HUDEP-2 (cell line): ENCODE results near the gene CCDC110.

Experiments used
- DNase-seq, 76 experiments: peaks; one replicate each; lab custom pipeline; 2025; ENCODE audit not compliant: unreplicated experiment in 76 of 76; lab: John Stamatoyannopoulos, UW

CCDC110 gene

GRCh38 chr4:185473247-185473646 is 1.7 kb upstream of the CCDC110 start:
- no peak for DNase-seq

- DNase-seq: no peak
Measured at GRCh38 chr4:185472103-185472542, 590 bp upstream of the CCDC110 start.

GRCh38 chr4:185470501-185471195 is 885 bp downstream of the CCDC110 start:
- peak in 17 of 76 experiments; percentile 0 to 40 (median 20) for DNase-seq

DNA sequence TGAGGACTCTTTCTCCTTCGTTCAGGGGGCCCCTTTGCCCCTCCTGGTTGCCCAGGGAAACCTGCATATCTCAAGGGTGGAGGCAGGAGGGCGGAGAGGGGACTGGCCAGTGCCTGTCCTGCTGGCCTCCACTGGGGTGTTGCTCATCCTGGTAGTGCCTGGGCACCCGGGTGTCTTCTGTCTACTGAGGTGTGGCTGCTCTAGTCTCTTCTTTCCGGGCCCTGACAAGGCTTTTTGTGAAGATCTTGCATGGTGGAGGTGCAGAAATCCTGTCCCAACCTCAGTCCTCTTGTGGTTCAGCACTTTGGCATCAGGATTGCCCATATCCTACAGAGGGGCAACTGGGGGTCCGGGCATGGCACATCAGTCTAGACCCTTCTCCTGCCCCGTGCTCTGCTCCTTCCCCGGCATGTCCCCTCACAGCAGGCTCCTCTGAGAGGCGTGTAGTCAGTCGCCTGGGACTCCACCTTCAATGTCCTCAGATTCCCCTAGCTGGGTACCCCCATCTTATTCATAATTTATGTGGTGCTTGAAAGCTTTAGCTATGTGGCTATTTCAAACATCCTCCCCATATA is 1.9 kb downstream of the CCDC110 start:
- no peak for DNase-seq

- DNase-seq: no peak
Measured at GRCh38 chr4:185468999-185469398, 2.5 kb downstream of the CCDC110 start.

DNA sequence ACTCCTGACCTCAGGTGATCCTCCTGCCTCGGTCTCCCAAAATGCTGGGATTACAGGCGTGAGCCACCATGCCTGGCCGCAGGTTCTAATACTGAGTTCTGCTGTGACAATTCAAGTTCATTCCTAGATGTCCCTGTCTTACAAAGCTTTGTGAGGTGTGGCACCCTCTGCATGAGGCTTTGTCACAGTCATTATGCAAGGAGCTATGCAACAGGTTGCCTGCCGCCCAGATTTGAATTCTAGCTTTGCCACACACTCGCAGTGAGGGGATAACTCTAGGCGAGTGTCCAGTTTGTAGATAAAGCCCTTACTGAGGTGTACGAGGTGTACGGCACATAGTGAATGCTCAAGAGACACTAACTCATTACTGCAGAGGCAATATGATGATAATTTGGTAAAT is 3.5 kb downstream of the CCDC110 start:
- no peak for DNase-seq

- no peak for DNase-seq
Measured at GRCh38 chr4:185467101-185467500, 4.4 kb downstream of the CCDC110 start.

DNA sequence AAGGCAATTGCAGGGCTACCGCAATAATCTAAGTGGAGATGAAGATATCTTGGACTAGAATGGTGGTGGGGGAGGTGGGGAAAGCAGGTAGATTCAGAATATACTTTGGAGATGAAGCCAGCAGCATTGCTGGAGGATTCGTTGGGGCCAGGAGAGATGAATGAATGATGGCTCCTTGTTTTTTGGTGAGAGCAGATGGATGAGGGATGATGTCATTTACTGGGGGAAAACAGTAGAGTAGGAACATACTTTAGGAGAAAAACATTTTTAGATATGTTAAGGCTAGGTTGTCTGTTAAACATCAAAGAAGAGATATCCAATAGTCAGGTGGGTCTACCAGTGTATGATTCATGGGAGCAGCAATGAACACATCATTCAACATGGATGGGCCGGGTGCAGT is 5.8 kb downstream of the CCDC110 start:
- DNase-seq: no peak

DNA sequence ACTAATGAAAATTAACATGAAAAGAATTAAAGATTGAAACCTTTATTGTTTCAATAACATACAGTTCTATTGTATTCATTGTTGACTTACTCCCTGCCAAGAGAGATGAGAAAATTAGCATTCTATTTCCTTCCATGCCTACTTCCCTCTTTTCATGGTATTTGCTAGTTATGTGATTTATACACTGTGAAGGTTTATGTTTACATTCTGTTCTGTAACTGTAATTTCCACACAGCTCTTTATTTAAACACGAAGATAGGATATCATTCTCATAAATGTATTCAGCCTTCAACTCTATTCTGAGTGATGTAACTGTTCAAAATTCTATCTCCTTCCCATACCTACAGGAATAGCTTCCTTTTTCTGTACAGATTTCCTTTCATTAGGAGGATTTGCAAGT is 6.6 kb downstream of the CCDC110 start:
- no peak for DNase-seq

DNA sequence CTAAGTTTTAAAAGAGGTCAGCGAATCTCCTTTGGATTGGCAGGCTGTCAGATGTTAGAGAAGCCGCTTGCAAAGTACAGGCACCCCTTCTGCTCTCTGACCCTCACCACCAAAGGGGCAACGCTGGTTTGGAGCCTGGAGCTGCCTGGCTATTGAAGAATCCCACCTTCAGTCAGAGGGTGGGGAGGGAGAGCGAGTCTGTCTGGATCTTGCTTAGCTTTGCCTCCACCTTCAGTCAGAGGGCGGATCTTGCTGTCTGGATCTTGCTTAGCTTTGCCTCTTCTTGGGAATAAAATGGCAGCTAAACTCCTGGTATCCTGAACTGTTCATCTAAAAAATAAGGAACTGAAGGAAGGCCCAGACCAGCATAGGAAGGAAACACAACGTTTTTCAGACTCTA is 7.3 kb downstream of the CCDC110 start:
- no peak for DNase-seq

- no peak for DNase-seq
Measured at GRCh38 chr4:185463541-185463940, 8.0 kb downstream of the CCDC110 start.

GRCh38 chr4:185461565-185461964 is 10.0 kb downstream of the CCDC110 start:
- no peak for DNase-seq

DNA sequence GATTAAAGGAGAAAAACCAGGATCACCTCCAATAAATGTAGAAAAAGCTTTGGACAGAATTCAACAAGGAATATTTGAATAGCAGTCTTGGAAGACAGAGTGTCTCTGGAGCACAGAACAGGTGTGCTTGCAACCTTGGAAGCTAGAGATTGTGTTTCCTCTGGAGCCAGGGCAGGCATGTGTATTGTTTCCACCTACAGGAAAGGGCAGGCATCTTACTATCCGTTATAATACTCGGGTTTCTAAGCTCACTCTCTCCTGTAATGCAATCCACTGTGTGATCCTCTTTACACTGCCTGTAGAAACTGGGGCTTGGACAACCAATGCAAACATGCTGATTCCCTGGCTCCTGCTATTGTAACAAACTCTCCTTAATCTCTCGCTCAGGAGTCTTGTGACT is 14.4 kb downstream of the CCDC110 start:
- DNase-seq: no peak

- DNase-seq: no peak
Measured at GRCh38 chr4:185456131-185456530, 15.4 kb downstream of the CCDC110 start.

DNA sequence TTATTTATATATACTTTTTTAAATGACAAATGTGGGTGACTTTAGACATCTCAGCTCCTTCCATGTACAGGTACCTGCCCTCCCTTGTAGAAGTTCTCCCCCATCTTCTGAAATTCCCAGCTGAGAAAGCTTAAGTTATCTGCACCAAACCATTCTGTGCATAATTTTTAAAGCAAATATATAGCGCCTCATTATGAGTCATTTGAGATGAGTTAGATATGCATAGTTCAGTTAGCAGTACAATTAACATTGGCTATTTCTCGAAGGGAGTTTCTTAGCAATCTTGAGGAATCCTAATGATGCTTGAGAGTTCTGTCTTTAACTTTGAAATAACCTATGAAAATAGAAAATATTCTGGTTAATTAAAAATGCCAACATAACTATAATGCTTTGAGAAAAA is 26.3 kb downstream of the CCDC110 start:
- DNase-seq: no peak

DNA sequence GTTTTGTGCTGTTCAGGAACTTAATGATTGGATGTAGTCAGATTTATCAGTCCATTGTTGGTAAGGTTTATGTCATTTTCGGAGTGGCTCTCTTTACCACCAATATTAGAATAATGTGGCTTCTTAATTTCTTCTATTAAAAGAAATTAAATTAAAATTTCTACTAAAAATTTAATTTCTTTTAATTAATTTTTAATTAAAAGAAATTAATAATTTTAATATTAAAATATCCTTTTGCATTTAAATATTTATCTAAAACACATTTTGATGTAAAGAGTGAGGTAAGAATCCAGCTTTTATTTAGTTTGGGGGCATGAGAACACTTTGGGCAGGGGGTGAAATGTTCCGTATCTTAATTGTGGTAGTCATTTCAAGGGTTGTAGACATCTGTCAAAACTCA is 30.1 kb downstream of the CCDC110 start:
- no peak for DNase-seq

- no peak for DNase-seq
Measured at GRCh38 chr4:185437809-185438208, 33.7 kb downstream of the CCDC110 start.

GRCh38 chr4:185435466-185435865 is 36.1 kb downstream of the CCDC110 start:
- no peak for DNase-seq

DNA sequence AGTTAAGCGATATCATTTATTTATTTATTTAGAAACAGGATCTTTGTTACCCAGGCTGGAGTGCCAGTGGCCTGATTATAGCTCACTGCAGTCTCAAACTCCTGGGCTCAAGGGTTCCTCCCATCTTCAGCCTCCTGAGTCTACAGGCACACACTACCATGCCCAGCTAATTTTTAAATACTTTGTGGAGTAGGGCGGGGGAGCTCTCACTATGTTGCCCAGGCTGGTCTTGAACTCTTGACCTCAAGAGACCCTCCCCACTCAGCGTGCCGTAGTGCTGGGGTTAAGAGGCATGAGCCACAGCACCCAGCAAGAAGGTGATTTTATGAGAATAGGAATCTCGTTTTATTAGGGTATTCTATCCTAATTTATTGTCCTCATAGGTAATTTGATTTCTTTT is 41.9 kb downstream of the CCDC110 start:
- no peak for DNase-seq

- DNase-seq: no peak
Measured at GRCh38 chr4:185426960-185427688, 44.4 kb downstream of the CCDC110 start.

DNA sequence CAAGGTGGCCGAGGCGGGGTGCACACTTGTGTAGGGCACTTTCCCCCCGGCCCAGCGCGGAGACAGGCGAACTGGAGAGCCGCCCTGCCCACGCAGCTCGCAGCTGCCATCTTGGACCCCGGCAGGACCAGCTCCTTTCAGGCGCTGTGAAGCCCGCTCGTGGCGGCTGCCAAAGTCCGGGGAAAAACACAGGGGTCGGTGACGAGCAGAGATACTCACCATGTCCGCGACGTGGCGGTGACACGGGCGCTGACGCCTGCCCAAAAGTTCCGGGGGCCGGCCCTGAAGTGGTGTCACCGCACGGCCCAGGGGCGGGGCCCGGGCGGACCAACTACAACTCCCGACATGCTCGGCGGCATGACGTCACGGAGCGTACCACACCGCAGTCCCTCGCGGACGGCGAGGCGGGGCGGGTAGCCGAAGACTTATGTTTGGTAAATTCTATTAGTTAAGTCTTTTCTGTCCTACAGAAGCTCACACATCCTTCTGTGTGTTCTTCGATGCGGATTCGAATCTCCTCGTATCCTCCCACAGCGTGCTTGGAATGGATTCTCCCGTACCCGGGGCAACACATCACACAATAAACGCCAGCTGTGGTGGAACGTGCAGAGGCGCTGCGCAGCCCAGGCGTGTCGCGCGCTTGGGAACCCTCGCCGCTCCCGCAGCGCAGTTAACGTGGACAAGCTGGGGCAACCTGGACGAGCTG is 45.7 kb downstream of the CCDC110 start, which contains the start of gene UFSP2:
UFSP2 (minus strand) TSS at position 318 of the 706 bp plus-strand sequence; CDS start at position 222, 96 bp downstream.
- peak in 75 of 76 experiments; percentile 15 to 98 (median 77) for DNase-seq
